ENCODE data around the gene PCSK1.

The PCSK1 gene

GRCh38 chr5:96440185-96440538 lies 7.1 kb upstream of the PCSK1 start:
- TF ChIP-seq CTCF (conservative IDR thresholded peaks at IDR 0.05; ENCODE audit: low read length) (no peak), EZH2phosphoT487 (IDR thresholded peaks at IDR 0.05; ENCODE audit: borderline replicate concordance) (no peak)
- H3K9me2 ChIP-seq (replicated peaks; ENCODE audit: low read depth, low read length): no peaks in the 10 kb centered on the region
- H3K27me3 ChIP-seq (ENCODE audit: insufficient read depth, low read length, poor library complexity, severe bottlenecking): peaks cover 6% of the 10 kb centered on the region
- H3K4me3 ChIP-seq (ENCODE audit: low read length, poor library complexity, severe bottlenecking): no peak overlapping the region
- H3K9ac ChIP-seq (ENCODE audit: low read depth, low read length, poor library complexity, severe bottlenecking): no peak overlapping the region
- H4K20me1 ChIP-seq (ENCODE audit: insufficient read depth, low read length, poor library complexity, severe bottlenecking): no peaks in the 10 kb centered on the region
- H3K79me2 ChIP-seq (ENCODE audit: insufficient read depth, low read length): no peaks in the 10 kb centered on the region
- H3K4me2 ChIP-seq (ENCODE audit: low read depth, low read length, poor library complexity, severe bottlenecking): no peak overlapping the region
- H2AFZ ChIP-seq (ENCODE audit: low read length): no peak overlapping the region
- H3F3A ChIP-seq (ENCODE audit: low read depth): no peaks in the 10 kb centered on the region
- no peaks in the 10 kb centered on the region for H3K4me1 ChIP-seq (ENCODE audit: insufficient read depth, low read length, poor library complexity, severe bottlenecking)
- H3K9me3 ChIP-seq (ENCODE audit: insufficient read depth, low read depth, low read length): no peaks in the 10 kb centered on the region
- no peaks in the 10 kb centered on the region for H3K36me3 ChIP-seq (ENCODE audit: insufficient read depth, low read length)

- no peaks in the 10 kb centered on the region for H3F3A ChIP-seq (ENCODE audit: low read depth)
- no peaks in the 10 kb centered on the region for H3K4me1 ChIP-seq (ENCODE audit: insufficient read depth, low read length, poor library complexity, severe bottlenecking)
- H3K9me3 ChIP-seq (ENCODE audit: insufficient read depth, low read depth, low read length): no peaks in the 10 kb centered on the region
- peaks cover under 1% of the 10 kb centered on the region for H3K27me3 ChIP-seq (ENCODE audit: insufficient read depth, low read length, poor library complexity, severe bottlenecking)
- H3K36me3 ChIP-seq (ENCODE audit: insufficient read depth, low read length): no peaks in the 10 kb centered on the region
- no peak overlapping the region for H3K4me2 ChIP-seq (ENCODE audit: low read depth, low read length, poor library complexity, severe bottlenecking)
- TF ChIP-seq EZH2phosphoT487 (IDR thresholded peaks at IDR 0.05; ENCODE audit: borderline replicate concordance): no peak
- TF ChIP-seq CTCF (conservative IDR thresholded peaks at IDR 0.05; ENCODE audit: low read length): peak; percentile 32; the same call in 1 of the 2 replicates
- no peak overlapping the region for H3K9ac ChIP-seq (ENCODE audit: low read depth, low read length, poor library complexity, severe bottlenecking)
- no peak overlapping the region for H2AFZ ChIP-seq (ENCODE audit: low read length)
- H3K79me2 ChIP-seq (ENCODE audit: insufficient read depth, low read length): no peaks in the 10 kb centered on the region
- H3K9me2 ChIP-seq (replicated peaks; ENCODE audit: low read depth, low read length): no peaks in the 10 kb centered on the region
- no peak overlapping the region for H3K4me3 ChIP-seq (ENCODE audit: low read length, poor library complexity, severe bottlenecking)
- H4K20me1 ChIP-seq (ENCODE audit: insufficient read depth, low read length, poor library complexity, severe bottlenecking): no peaks in the 10 kb centered on the region
These were observed 6.6 kb upstream of the PCSK1 start for GRCh38 chr5:96439477-96440184.

DNA sequence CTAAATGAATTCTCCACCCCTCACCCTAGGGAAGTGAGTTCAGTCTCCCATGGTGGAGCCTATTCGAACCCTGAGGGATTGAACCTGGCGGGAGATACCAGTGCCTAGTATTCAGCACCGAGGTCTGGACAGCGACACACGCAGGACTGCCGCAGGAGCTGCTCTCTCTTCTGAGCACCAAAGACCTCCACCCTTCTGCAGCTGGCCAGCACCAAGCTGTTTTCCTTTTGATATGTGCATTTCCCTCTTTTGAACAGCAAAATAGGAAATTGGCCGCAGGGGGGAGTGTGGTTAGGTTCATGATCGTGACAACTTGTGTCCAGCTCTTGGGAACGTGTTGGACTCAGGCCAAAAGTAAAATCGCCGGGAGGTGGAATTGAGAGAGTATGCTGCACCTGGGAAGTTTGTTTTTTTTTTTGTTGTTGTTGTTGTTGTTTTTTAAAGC lies 1.2 kb upstream of the PCSK1 start:
- no peak overlapping the region for H3K4me3 ChIP-seq (ENCODE audit: low read length, poor library complexity, severe bottlenecking)
- TF ChIP-seq EZH2phosphoT487 (IDR thresholded peaks at IDR 0.05; ENCODE audit: borderline replicate concordance): no peak
- 0 out of 2 replicates have a peak, but pooled peaks have one; percentile 12 for TF ChIP-seq CTCF (conservative IDR thresholded peaks at IDR 0.05; ENCODE audit: low read length)
- H3F3A ChIP-seq (ENCODE audit: low read depth): no peaks in the 10 kb centered on the region
- no peaks in the 10 kb centered on the region for H3K27me3 ChIP-seq (ENCODE audit: insufficient read depth, low read length, poor library complexity, severe bottlenecking)
- H3K4me2 ChIP-seq (ENCODE audit: low read depth, low read length, poor library complexity, severe bottlenecking): no peak overlapping the region
- no peaks in the 10 kb centered on the region for H3K36me3 ChIP-seq (ENCODE audit: insufficient read depth, low read length)
- no peak overlapping the region for H2AFZ ChIP-seq (ENCODE audit: low read length)
- H3K9ac ChIP-seq (ENCODE audit: low read depth, low read length, poor library complexity, severe bottlenecking): no peak overlapping the region
- no peaks in the 10 kb centered on the region for H3K9me3 ChIP-seq (ENCODE audit: insufficient read depth, low read depth, low read length)
- H4K20me1 ChIP-seq (ENCODE audit: insufficient read depth, low read length, poor library complexity, severe bottlenecking): no peaks in the 10 kb centered on the region
- H3K9me2 ChIP-seq (replicated peaks; ENCODE audit: low read depth, low read length): no peaks in the 10 kb centered on the region
- H3K79me2 ChIP-seq (ENCODE audit: insufficient read depth, low read length): no peaks in the 10 kb centered on the region
- no peaks in the 10 kb centered on the region for H3K4me1 ChIP-seq (ENCODE audit: insufficient read depth, low read length, poor library complexity, severe bottlenecking)

All from Loucy (cell line).